Measurements from ENCODE around the gene NRAP. TPM values are rescaled to one million over a fixed set of nuclear protein-coding genes. Genes with fewer than 3 reads are reported as not detected.

The NRAP gene
- total and polyA plus RNA-seq, 10 of the 15 experiments (the other 5 are each of a cell fraction or from before 2014, with no cell fraction given): not detected

- TF ChIP-seq CHD2 (IDR thresholded peaks at IDR 0.05; ENCODE audit: borderline replicate concordance, low read depth, low read length): no peak
- TF ChIP-seq SREBF2 (IDR thresholded peaks at IDR 0.05; ENCODE audit: low read length): no peak
- no peak for TF ChIP-seq IRF4 (IDR thresholded peaks at IDR 0.05; ENCODE audit: low read depth, low read length)
- no peak for TF ChIP-seq ZNF592 (IDR thresholded peaks at IDR 0.05)
- TF ChIP-seq CBX3 (IDR thresholded peaks at IDR 0.05; ENCODE audit: borderline replicate concordance, low read depth): no peak
- no peak for TF ChIP-seq E2F8 (IDR thresholded peaks at IDR 0.05; ENCODE audit: low read depth, partially characterized antibody)
These were observed 97.0 kb downstream of the NRAP start (continued) for GRCh38 chr10:113566888-113567287.

GRCh38 chr10:113565364-113565763 is 98.5 kb downstream of the NRAP start:
- Histone ChIP-seq H3K36me3 (ENCODE audit: control insufficient read depth in 2 of 2, insufficient read depth in 2 of 2, low read length in 1 of 2) (no peaks in the 10 kb centered on the region), H2AFZ (ENCODE audit: control insufficient read depth, low read depth, low read length) (no peak overlapping the region), H3K9me3 (replicated peaks; ENCODE audit: control insufficient read depth, insufficient read depth, low read length) (no peaks in the 10 kb centered on the region), H4K20me1 (ENCODE audit: control insufficient read depth, insufficient read depth) (no peaks in the 10 kb centered on the region), H3K79me2 (ENCODE audit: control insufficient read depth, insufficient read depth, low read length) (no peaks in the 10 kb centered on the region), H3K4me3 (no peak overlapping the region), H3K9ac (ENCODE audit: control insufficient read depth, insufficient read depth, low read length) (no peak overlapping the region), H3K27me3 (replicated peaks in 1 of 2; ENCODE audit: control insufficient read depth in 2 of 2, insufficient read depth in 2 of 2, low read length in 1 of 2) (peaks cover 0 to 2% of the 10 kb centered on the region in 2 experiments; a peak in 2 of 4 replicates), H3K4me1 (ENCODE audit: control insufficient read depth, insufficient read depth, low read length) (no peaks in the 10 kb centered on the region), H3K4me2 (ENCODE audit: control insufficient read depth, insufficient read depth) (no peak overlapping the region), H3K27ac (ENCODE audit: control insufficient read depth, insufficient read depth) (no peak overlapping the region)
- DNase-seq (ENCODE audit: low read depth, low spot score) (no peak), ATAC-seq (no peak), FAIRE-seq (no peak)
- BruUV-seq (replicated peaks): no TSS peak
- intact Hi-C loops (cut with micrococcal nuclease; ENCODE audit: unreplicated experiment) (loop anchor here (10.0 kb wide), 1 partner anchor 841 kb away; no protein-coding TSS in a partner anchor), in situ Hi-C loops (cut with MboI) (no loop called here)
- ChIA-PET SMC1A (ENCODE audit: uncharacterized antibody, unreplicated experiment) (no interaction called here), RAD21 (ENCODE audit: unreplicated experiment) (no interaction called here), CTCF (no interaction called here), POLR2A (no interaction called here)
- 0% methylated on average over 1 of the region's 1 CpG for WGBS (ENCODE audit: insufficient coverage, insufficient replicate concordance, low lambda C conversion rate, missing lambda C conversion rate)
- TF ChIP-seq NFYA (IDR thresholded peaks at IDR 0.05; ENCODE audit: borderline replicate concordance, low read depth, low read length): no peak
- no peak for TF ChIP-seq USF1 (IDR thresholded peaks at IDR 0.05; ENCODE audit: borderline replicate concordance, extremely low read length, insufficient read depth, low read depth, low read length)
- TF ChIP-seq SMC3 (IDR thresholded peaks at IDR 0.05; ENCODE audit: borderline replicate concordance, low read length): no peak
- TF ChIP-seq EED (IDR thresholded peaks at IDR 0.05; ENCODE audit: low read depth): no peak
- no peak for TF ChIP-seq CBFB (IDR thresholded peaks at IDR 0.05; ENCODE audit: low read depth)
- no peak for TF ChIP-seq DPF2 (IDR thresholded peaks at IDR 0.05)
- no peak for TF ChIP-seq PML (IDR thresholded peaks at IDR 0.05; ENCODE audit: low read length)
- no peak for TF ChIP-seq ZBED1 (IDR thresholded peaks at IDR 0.05; ENCODE audit: borderline replicate concordance)

Data from GM12878 (cell line).